ENCODE data around the gene ST6GALNAC1. TPM values are rescaled to one million over a fixed set of nuclear protein-coding genes. Genes with fewer than 3 reads are reported as not detected.

ST6GALNAC1 gene, protein sequence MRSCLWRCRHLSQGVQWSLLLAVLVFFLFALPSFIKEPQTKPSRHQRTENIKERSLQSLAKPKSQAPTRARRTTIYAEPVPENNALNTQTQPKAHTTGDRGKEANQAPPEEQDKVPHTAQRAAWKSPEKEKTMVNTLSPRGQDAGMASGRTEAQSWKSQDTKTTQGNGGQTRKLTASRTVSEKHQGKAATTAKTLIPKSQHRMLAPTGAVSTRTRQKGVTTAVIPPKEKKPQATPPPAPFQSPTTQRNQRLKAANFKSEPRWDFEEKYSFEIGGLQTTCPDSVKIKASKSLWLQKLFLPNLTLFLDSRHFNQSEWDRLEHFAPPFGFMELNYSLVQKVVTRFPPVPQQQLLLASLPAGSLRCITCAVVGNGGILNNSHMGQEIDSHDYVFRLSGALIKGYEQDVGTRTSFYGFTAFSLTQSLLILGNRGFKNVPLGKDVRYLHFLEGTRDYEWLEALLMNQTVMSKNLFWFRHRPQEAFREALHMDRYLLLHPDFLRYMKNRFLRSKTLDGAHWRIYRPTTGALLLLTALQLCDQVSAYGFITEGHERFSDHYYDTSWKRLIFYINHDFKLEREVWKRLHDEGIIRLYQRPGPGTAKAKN
- total RNA-seq (0.55 TPM in 1 of 2 replicates, not detected in the other), polyA plus RNA-seq (0.19 and 0.25 TPM in 2 replicates), polyA minus RNA-seq (0.21 and 1.6 TPM in 2 replicates), Bru-seq, nascent RNA (percentile 10 among the genes with signal in this experiment), BruChase-seq, experiment 1, labeled RNA remaining after a 6-hour chase (percentile 11 among the genes with signal in this experiment), BruChase-seq, experiment 2, labeled RNA remaining after a 2-hour chase (not detected)
- polyA plus RNA-seq (2011; cell fraction: cytosol; rRNA removed): 0.03 and 0.21 TPM in 2 replicates
- polyA plus RNA-seq (2011; cell fraction: nucleus; rRNA removed): 0.14 TPM in 1 of 2 replicates, not detected in the other
- 0.46 and 1.1 TPM in 2 replicates for polyA plus RNA-seq (2012)
- 6.1 TPM for polyA minus RNA-seq (2011; cell fraction: cytosol; rRNA and poly(A)+ RNA removed)
- polyA minus RNA-seq (2011; cell fraction: nucleus; rRNA and poly(A)+ RNA removed): not detected in 2 replicates
- long read RNA-seq: 0 reads

DNA sequence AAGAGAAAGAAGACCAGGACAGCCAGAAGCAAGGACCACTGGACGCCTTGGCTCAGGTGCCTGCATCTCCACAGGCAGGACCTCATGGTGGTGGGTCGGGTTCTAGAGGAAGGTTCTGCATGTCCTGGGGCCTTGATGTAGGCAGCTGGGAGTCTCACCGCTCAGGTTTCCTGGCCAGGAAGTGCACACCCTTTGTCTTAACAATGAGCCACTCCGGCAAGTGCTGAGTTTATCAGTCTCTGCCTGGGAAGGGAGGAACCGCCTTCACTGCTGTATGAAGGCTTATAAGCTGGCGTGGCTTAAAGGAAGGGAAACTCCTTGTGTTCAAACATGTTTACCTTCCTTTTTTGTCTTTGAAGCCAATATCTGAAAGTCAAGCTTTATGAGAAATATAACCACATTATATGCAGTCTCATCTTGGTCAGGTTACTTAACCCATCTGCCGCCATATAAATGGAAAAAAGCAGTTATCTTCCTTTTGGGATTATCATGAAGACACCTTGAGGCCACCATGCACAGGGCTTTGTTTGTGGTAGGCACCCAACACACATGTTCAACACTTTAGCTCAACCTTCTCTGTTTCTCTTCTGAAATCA lies at the start of gene ST6GALNAC1:
Gene ST6GALNAC1 (minus strand): TSS at position 205 of the 596 bp plus-strand sequence. CDS start 119 bp downstream, at position 86.
- ChIA-PET POLR2A (interaction anchor here (0.7 kb wide), 1 partner anchor 469 kb away, joined by 3 read pairs; no protein-coding TSS in a partner anchor), CTCF (interaction anchor here (1.1 kb wide), 1 partner anchor 120 kb away, joined by 3 read pairs; no protein-coding TSS in a partner anchor)
- Histone ChIP-seq H3K36me3 (ENCODE audit: control insufficient read depth in 2 of 2, extremely low read depth in 1 of 2, insufficient read depth in 2 of 2, low read length in 2 of 2) (no peaks in the 10 kb centered on the region), H3K79me2 (ENCODE audit: control insufficient read depth, insufficient read depth, low read length) (no peaks in the 10 kb centered on the region), H3K9me1 (replicated peaks; ENCODE audit: control insufficient read depth, extremely low read depth, insufficient read depth, low read length) (no peaks in the 10 kb centered on the region), H3K27ac (ENCODE audit: insufficient read depth, low read depth, low read length) (no peak within 1 kb of the TSS), H3K4me1 (ENCODE audit: control insufficient read depth, extremely low read depth, insufficient read depth, low read length) (no peaks in the 10 kb centered on the region), H3K27me3 (ENCODE audit: control insufficient read depth in 2 of 2, insufficient read depth in 2 of 2, low read length in 2 of 2) (peaks cover 3 to 9% of the 10 kb centered on the region in 2 experiments), H3K4me3 (replicated peaks in 1 of 3; ENCODE audit: insufficient read depth in 1 of 3, low read depth in 1 of 3, low read length in 3 of 3) (no peak within 1 kb of the TSS), H3K4me2 (ENCODE audit: insufficient read depth, low read length) (no peak within 1 kb of the TSS), H2AFZ (ENCODE audit: low read depth, low read length) (peak within 1 kb of the TSS; percentile 2), H3K9ac (replicated peaks; ENCODE audit: extremely low read depth, insufficient read depth, low read length) (no peak within 1 kb of the TSS), H4K20me1 (replicated peaks; ENCODE audit: control insufficient read depth, extremely low read depth, insufficient read depth, low read length) (no peaks in the 10 kb centered on the region), H3K9me3 (replicated peaks; ENCODE audit: control insufficient read depth, insufficient read depth, low read length) (no peaks in the 10 kb centered on the region)
- intact Hi-C loops (cut with micrococcal nuclease) (no loop called here), dilution Hi-C loops (cut with MboI; ENCODE audit: extremely low pct_ligation_motif_present, low sequenced_read_pairs) (no loop called here)
- DNase-seq (ENCODE audit: low read depth, low spot score): peak; percentile 26
- FAIRE-seq: peak; percentile 60
- no TSS peak for BruUV-seq (replicated peaks)
- no peak for TF ChIP-seq JUN (IDR thresholded peaks at IDR 0.05; ENCODE audit: borderline replicate concordance, insufficient read depth, insufficient read length, low read depth)
- TF ChIP-seq, protein P1, sequence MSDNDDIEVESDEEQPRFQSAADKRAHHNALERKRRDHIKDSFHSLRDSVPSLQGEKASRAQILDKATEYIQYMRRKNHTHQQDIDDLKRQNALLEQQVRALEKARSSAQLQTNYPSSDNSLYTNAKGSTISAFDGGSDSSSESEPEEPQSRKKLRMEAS (IDR thresholded peaks at IDR 0.05; ENCODE audit: insufficient read depth, insufficient read length): no peak

All from endothelial cell of umbilical vein (primary cell).